GM18909 (cell line): ENCODE measurements around the gene AKIP1.

Experiments
- ATAC-seq: cut with Tn5 transposase; IDR thresholded peaks from one replicate; pipeline ENCODE4 v1.9.1; 2021; ENCODE audit warnings: mild to moderate bottlenecking; ENCODE audit not compliant: unreplicated experiment, poor library complexity

Gene AKIP1

GRCh38 chr11:8956860-8957259 lies 45.9 kb downstream of the AKIP1 start:
- ATAC-seq: no peak

DNA sequence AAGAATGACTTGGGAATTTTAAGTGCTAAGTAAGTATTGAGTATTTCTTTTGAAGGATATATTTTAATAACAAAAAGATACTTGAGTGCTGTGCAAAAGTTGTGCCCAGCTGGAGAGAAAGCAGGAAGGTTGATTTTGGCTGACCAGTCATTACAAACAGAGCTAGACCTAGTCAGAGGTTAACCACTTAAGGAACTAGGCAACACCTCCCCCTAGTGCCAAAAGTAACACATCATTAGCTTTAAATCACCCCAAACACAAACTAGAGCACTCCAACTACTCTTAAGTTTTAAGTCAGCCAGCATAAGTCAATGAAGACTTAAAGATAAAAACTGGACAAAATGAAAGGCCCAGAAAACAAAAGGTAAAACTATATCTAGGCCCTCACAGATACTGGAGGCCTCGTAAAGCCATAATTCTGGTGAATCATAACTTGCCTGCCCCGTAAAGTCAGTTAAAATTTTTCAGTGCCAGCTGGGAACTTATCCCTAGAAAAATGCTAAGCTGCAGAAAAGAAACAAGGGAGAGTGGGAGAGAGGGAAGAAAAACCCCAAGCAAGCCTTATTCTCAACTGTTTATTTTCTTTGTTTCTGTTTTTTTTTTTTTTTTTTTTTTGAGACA lies 48.7 kb downstream of the AKIP1 start:
- ATAC-seq: peak; percentile 45

- ATAC-seq: no peak
Measured at GRCh38 chr11:8961401-8961800, 50.4 kb downstream of the AKIP1 start.

- ATAC-seq: no peak
Measured at GRCh38 chr11:8962841-8963240, 51.9 kb downstream of the AKIP1 start.

GRCh38 chr11:8963569-8964323 lies 52.8 kb downstream of the AKIP1 start:
- peak; percentile 67 for ATAC-seq

- peak; percentile 84 for ATAC-seq
Measured at GRCh38 chr11:8964324-8965320, 53.6 kb downstream of the AKIP1 start, which contains the start of gene TMEM9B. Gene TMEM9B (minus strand): TSS chr11:8964442. CDS start chr11:8964313, 129 bp downstream.

GRCh38 chr11:8967184-8967583 lies 56.2 kb downstream of the AKIP1 start:
- ATAC-seq: no peak
